IPS-NIHi11 (cell line): Measurements from ENCODE around the gene PROK1.
A peak's percentile ranks its signal among the peaks of the same experiment; 100 is the strongest.

Experiments used
- DNase-seq: peaks from one replicate; pipeline ENCODE4 v3.0.0; 2012; ENCODE audit warnings: mixed read lengths, low spot score

Gene PROK1

GRCh38 chr1:110465814-110466380, 14.9 kb downstream of the PROK1 start:
- no peak for DNase-seq

GRCh38 chr1:110466646-110467280, 15.8 kb downstream of the PROK1 start:
- no peak for DNase-seq

- no peak for DNase-seq
Measured at GRCh38 chr1:110471131-110471530, 20.2 kb downstream of the PROK1 start.

- DNase-seq: no peak
Measured at GRCh38 chr1:110472546-110472945, 21.6 kb downstream of the PROK1 start.

- no peak for DNase-seq
Measured at GRCh38 chr1:110474444-110474843, 23.5 kb downstream of the PROK1 start.

- DNase-seq: peak; percentile 61
Measured at GRCh38 chr1:110475362-110476027, 24.5 kb downstream of the PROK1 start.

- DNase-seq: no peak
Measured at GRCh38 chr1:110476028-110476765, 25.2 kb downstream of the PROK1 start.

GRCh38 chr1:110477041-110477440, 26.1 kb downstream of the PROK1 start:
- DNase-seq: no peak

GRCh38 chr1:110477445-110477957, 26.6 kb downstream of the PROK1 start:
- DNase-seq: peak; percentile 46

GRCh38 chr1:110477967-110478640, 27.2 kb downstream of the PROK1 start:
- DNase-seq: no peak

GRCh38 chr1:110478886-110479285, 27.9 kb downstream of the PROK1 start:
- DNase-seq: no peak

- no peak for DNase-seq
Measured at GRCh38 chr1:110480356-110481096, 29.6 kb downstream of the PROK1 start.

- no peak for DNase-seq
Measured at GRCh38 chr1:110481968-110482623, 31.1 kb downstream of the PROK1 start.

GRCh38 chr1:110482662-110483307, 31.8 kb downstream of the PROK1 start:
- peak; percentile 59 for DNase-seq

- DNase-seq: no peak
Measured at GRCh38 chr1:110483308-110483685, 32.3 kb downstream of the PROK1 start.

- no peak for DNase-seq
Measured at GRCh38 chr1:110484801-110485200, 33.9 kb downstream of the PROK1 start.

GRCh38 chr1:110485725-110486124, 34.8 kb downstream of the PROK1 start:
- no peak for DNase-seq

- no peak for DNase-seq
Measured at GRCh38 chr1:110487726-110488125, 36.8 kb downstream of the PROK1 start.

- no peak for DNase-seq
Measured at GRCh38 chr1:110488161-110488560, 37.2 kb downstream of the PROK1 start.

- DNase-seq: no peak
Measured at GRCh38 chr1:110488867-110489266, 37.9 kb downstream of the PROK1 start.
